ENCODE results near the gene ZFAND3. TPM values are rescaled to one million over a fixed set of nuclear protein-coding genes. Genes with fewer than 3 reads are reported as not detected.

Gene ZFAND3
- total RNA-seq, 1 donor from 2014 or later: 31.2 TPM

- Histone ChIP-seq H3K27ac (no peak overlapping the region), H3K4me3 (no peak overlapping the region), H3K27me3 (no peaks in the 10 kb centered on the region), H3K4me1 (peaks cover 24% of the 10 kb centered on the region), H3K9me3 (no peaks in the 10 kb centered on the region), H3K36me3 (peaks cover 0 to 9% of the 10 kb centered on the region in 2 donors)
- TF ChIP-seq CTCF (IDR thresholded peaks at IDR 0.05) (no peak), POLR2AphosphoS5 (IDR thresholded peaks at IDR 0.05; ENCODE audit: insufficient read depth in 1 of 2, low read depth in 1 of 2) (no peak), POLR2A (IDR thresholded peaks at IDR 0.05) (no peak)
- no peak for DNase-seq (ENCODE audit: extremely low spot score in 2 of 2)
- intact Hi-C loops (cut with DNase I): no loop called here
Measured at GRCh38 chr6:38067263-38067980, 247.9 kb downstream of the ZFAND3 start.

- Histone ChIP-seq H3K36me3 (no peaks in the 10 kb centered on the region), H3K27me3 (no peaks in the 10 kb centered on the region), H3K27ac (no peak overlapping the region), H3K4me1 (peaks cover 24% of the 10 kb centered on the region), H3K4me3 (no peak overlapping the region), H3K9me3 (no peaks in the 10 kb centered on the region)
- TF ChIP-seq POLR2AphosphoS5 (IDR thresholded peaks at IDR 0.05; ENCODE audit: insufficient read depth in 1 of 2, low read depth in 1 of 2) (no peak), POLR2A (IDR thresholded peaks at IDR 0.05) (no peak), CTCF (IDR thresholded peaks at IDR 0.05) (no peak)
- intact Hi-C loops (cut with DNase I): no loop called here
- no peak for DNase-seq (ENCODE audit: extremely low spot score in 2 of 2)
Measured at GRCh38 chr6:38068854-38069590, 249.5 kb downstream of the ZFAND3 start.

- intact Hi-C loops (cut with DNase I): no loop called here
- H3K4me1 ChIP-seq: peaks cover 20% of the 10 kb centered on the region
- TF ChIP-seq POLR2A (IDR thresholded peaks at IDR 0.05) (no peak), POLR2AphosphoS5 (IDR thresholded peaks at IDR 0.05; ENCODE audit: insufficient read depth in 1 of 2, low read depth in 1 of 2) (no peak), CTCF (IDR thresholded peaks at IDR 0.05) (no peak)
- no peak overlapping the region for H3K4me3 ChIP-seq
- no peaks in the 10 kb centered on the region for H3K27me3 ChIP-seq
- H3K36me3 ChIP-seq: no peaks in the 10 kb centered on the region
- H3K9me3 ChIP-seq: no peaks in the 10 kb centered on the region
- no peak for DNase-seq (ENCODE audit: extremely low spot score in 2 of 2)
- H3K27ac ChIP-seq: no peak overlapping the region
Measured at GRCh38 chr6:38077488-38078030, 258.0 kb downstream of the ZFAND3 start.

GRCh38 chr6:38078671-38079070 lies 259.1 kb downstream of the ZFAND3 start:
- intact Hi-C loops (cut with DNase I): no loop called here

More at GRCh38 chr6:38078671-38079070, 259.1 kb downstream of the ZFAND3 start:
- Histone ChIP-seq H3K27ac (no peak overlapping the region), H3K36me3 (no peaks in the 10 kb centered on the region), H3K9me3 (no peaks in the 10 kb centered on the region), H3K27me3 (no peaks in the 10 kb centered on the region), H3K4me3 (no peak overlapping the region), H3K4me1 (peaks cover 23% of the 10 kb centered on the region)
- TF ChIP-seq CTCF (IDR thresholded peaks at IDR 0.05) (no peak), POLR2A (IDR thresholded peaks at IDR 0.05) (no peak), POLR2AphosphoS5 (IDR thresholded peaks at IDR 0.05; ENCODE audit: insufficient read depth in 1 of 2, low read depth in 1 of 2) (no peak)
- no peak for DNase-seq (ENCODE audit: extremely low spot score in 2 of 2)
